ENCODE measurements around the gene CD19. TPM values are rescaled to one million over a fixed set of nuclear protein-coding genes. Genes with fewer than 3 reads are reported as not detected.

The CD19 gene
- polyA plus RNA-seq, 3 donors, result 0.28 to 0.75 (median 0.65) TPM

DNA sequence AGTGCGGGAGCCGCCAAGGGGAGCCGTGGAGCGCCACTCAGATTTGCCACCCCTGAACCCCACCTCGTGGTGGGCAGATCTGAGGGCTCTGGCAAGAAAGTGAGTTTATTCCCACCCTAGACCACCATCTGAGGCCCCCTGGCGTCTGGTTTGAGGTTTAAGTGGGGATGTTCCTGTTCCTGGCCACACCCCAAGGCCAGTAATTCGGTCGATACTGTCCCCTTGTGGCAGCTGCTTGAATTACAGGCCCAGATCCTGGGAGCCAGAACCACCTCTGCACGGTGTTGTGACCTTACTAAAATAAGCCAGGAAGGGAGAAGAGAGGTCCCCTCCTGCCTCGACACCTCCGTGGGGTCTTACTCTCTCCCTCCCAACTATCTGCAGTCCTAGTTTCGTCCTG is 49.7 kb downstream of the CD19 start:
- Histone ChIP-seq H3K4me1 (ENCODE audit: control insufficient read depth in 1 of 2, insufficient read depth in 2 of 2, low read length in 2 of 2) (peaks cover 27 to 35% of the 10 kb centered on the region in 2 donors), H4K20me1 (ENCODE audit: insufficient read depth, low read length) (peaks cover 47% of the 10 kb centered on the region), H3K4me3 (replicated peaks in 1 of 3; ENCODE audit: low read depth in 2 of 3, low read length in 3 of 3) (no peak overlapping the region), H3K9me3 (replicated peaks in 1 of 2; ENCODE audit: control insufficient read depth in 1 of 2, insufficient read depth in 1 of 2, low read length in 2 of 2) (peaks cover 0 to 14% of the 10 kb centered on the region in 2 donors), H3K27me3 (ENCODE audit: control insufficient read depth in 2 of 2, insufficient read depth in 2 of 2, low read length in 2 of 2) (peaks cover 0 to 4% of the 10 kb centered on the region in 2 donors), H3K9ac (ENCODE audit: insufficient read depth, low read length, poor library complexity, severe bottlenecking) (no peak overlapping the region), H3K27ac (ENCODE audit: low read depth in 1 of 2, low read length in 2 of 2) (no peak overlapping the region), H3K36me3 (replicated peaks in 1 of 2; ENCODE audit: control insufficient read depth in 1 of 2, insufficient read depth in 2 of 2, low read length in 2 of 2) (peaks cover 71 to 84% of the 10 kb centered on the region in 2 donors), H3K4me2 (replicated peaks; ENCODE audit: extremely low read depth, low read length, poor library complexity, severe bottlenecking) (no peak overlapping the region), H3K79me2 (ENCODE audit: insufficient read depth, low read length) (peaks cover 21% of the 10 kb centered on the region), H2AFZ (ENCODE audit: insufficient read depth, low read depth, low read length, poor library complexity, severe bottlenecking) (no peak overlapping the region)
- Mint-ChIP-seq H3K27ac (no peak overlapping the region), H3K9me3 (peaks cover 10 to 27% (median 15%) of the 10 kb centered on the region in 7 donors), H3K4me3 (no peak overlapping the region), H3K36me3 (peaks cover 76 to 93% of the 10 kb centered on the region in 2 donors), H3K4me1 (peaks cover 38% of the 10 kb centered on the region), H3K27me3 (ENCODE audit: low read depth in 3 of 3) (peaks cover 6 to 21% (median 17%) of the 10 kb centered on the region in 3 donors)
- intact Hi-C loops (cut with micrococcal nuclease), result no loop called here
- DNase-seq, result peak; percentile 25 to 41 (median 25)
- WGBS (ENCODE audit: insufficient coverage), result 100% methylated on average over 5 of the region's 12 CpGs
- TF ChIP-seq, protein P1, sequence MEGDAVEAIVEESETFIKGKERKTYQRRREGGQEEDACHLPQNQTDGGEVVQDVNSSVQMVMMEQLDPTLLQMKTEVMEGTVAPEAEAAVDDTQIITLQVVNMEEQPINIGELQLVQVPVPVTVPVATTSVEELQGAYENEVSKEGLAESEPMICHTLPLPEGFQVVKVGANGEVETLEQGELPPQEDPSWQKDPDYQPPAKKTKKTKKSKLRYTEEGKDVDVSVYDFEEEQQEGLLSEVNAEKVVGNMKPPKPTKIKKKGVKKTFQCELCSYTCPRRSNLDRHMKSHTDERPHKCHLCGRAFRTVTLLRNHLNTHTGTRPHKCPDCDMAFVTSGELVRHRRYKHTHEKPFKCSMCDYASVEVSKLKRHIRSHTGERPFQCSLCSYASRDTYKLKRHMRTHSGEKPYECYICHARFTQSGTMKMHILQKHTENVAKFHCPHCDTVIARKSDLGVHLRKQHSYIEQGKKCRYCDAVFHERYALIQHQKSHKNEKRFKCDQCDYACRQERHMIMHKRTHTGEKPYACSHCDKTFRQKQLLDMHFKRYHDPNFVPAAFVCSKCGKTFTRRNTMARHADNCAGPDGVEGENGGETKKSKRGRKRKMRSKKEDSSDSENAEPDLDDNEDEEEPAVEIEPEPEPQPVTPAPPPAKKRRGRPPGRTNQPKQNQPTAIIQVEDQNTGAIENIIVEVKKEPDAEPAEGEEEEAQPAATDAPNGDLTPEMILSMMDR (IDR thresholded peaks at IDR 0.05), result peak; percentile 77

DNA sequence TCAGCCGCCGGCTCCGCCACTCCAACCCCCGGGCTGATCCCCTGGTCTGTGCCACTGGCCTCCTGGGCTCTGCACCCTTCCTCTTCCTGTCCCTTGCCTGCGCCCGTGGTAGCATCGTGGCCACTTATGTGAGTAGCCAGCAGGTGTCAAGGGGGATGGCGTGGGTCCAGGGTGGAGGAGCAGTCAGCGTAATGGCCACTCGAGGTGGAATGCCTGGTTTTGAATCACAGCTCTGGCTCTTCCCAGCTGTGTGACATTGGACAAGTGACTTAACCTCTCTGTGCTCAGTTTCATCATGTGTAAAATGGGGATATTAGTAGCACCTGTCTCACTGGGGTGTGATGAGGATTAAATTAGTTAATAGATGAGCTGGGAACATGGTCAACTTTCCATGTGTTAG is 50.6 kb downstream of the CD19 start:
- Histone ChIP-seq H2AFZ (ENCODE audit: insufficient read depth, low read depth, low read length, poor library complexity, severe bottlenecking) (no peak overlapping the region), H3K36me3 (replicated peaks in 1 of 2; ENCODE audit: control insufficient read depth in 1 of 2, insufficient read depth in 2 of 2, low read length in 2 of 2) (peaks cover 76 to 86% of the 10 kb centered on the region in 2 donors), H3K27ac (ENCODE audit: low read depth in 1 of 2, low read length in 2 of 2) (no peak overlapping the region), H3K4me3 (replicated peaks in 1 of 3; ENCODE audit: low read depth in 2 of 3, low read length in 3 of 3) (no peak overlapping the region), H3K4me2 (replicated peaks; ENCODE audit: extremely low read depth, low read length, poor library complexity, severe bottlenecking) (no peak overlapping the region), H4K20me1 (ENCODE audit: insufficient read depth, low read length) (peaks cover 42% of the 10 kb centered on the region), H3K9ac (ENCODE audit: insufficient read depth, low read length, poor library complexity, severe bottlenecking) (no peak overlapping the region), H3K79me2 (ENCODE audit: insufficient read depth, low read length) (peaks cover 13% of the 10 kb centered on the region), H3K4me1 (ENCODE audit: control insufficient read depth in 1 of 2, insufficient read depth in 2 of 2, low read length in 2 of 2) (peaks cover 24 to 31% of the 10 kb centered on the region in 2 donors), H3K27me3 (ENCODE audit: control insufficient read depth in 2 of 2, insufficient read depth in 2 of 2, low read length in 2 of 2) (peaks cover 0 to 4% of the 10 kb centered on the region in 2 donors), H3K9me3 (replicated peaks in 1 of 2; ENCODE audit: control insufficient read depth in 1 of 2, insufficient read depth in 1 of 2, low read length in 2 of 2) (peaks cover 0 to 23% of the 10 kb centered on the region in 2 donors)
- 100% methylated on average over 8 of the region's 10 CpGs for whole genome bisulfite sequencing (ENCODE audit: insufficient coverage)
- Mint-ChIP-seq H3K4me3 (no peak overlapping the region), H3K9me3 (peaks cover 15 to 33% (median 24%) of the 10 kb centered on the region in 7 donors), H3K27me3 (ENCODE audit: low read depth in 3 of 3) (peaks cover 6 to 21% (median 17%) of the 10 kb centered on the region in 3 donors), H3K36me3 (peaks cover 76 to 93% of the 10 kb centered on the region in 2 donors), H3K4me1 (peaks cover 33% of the 10 kb centered on the region), H3K27ac (no peak overlapping the region)
- intact Hi-C loops (cut with micrococcal nuclease), result no loop called here
- DNase-seq, result no peak
- TF ChIP-seq, protein P1 (IDR thresholded peaks at IDR 0.05), result no peak
